Measurements from ENCODE around the gene SPPL2C.

SPPL2C gene

GRCh38 chr17:45883063-45883462 lies 38.4 kb downstream of the SPPL2C start:
- no peak overlapping the region for H3K4me3 ChIP-seq (ENCODE audit: low read depth, low read length)
- TF ChIP-seq CTCF (IDR thresholded peaks at IDR 0.05; ENCODE audit: low read depth, low read length) = no peak

GRCh38 chr17:45886852-45887251 lies 42.2 kb downstream of the SPPL2C start:
- no peak for TF ChIP-seq CTCF (IDR thresholded peaks at IDR 0.05; ENCODE audit: low read depth, low read length)
- H3K4me3 ChIP-seq (ENCODE audit: low read depth, low read length) = no peak overlapping the region

GRCh38 chr17:45888392-45888791 lies 43.7 kb downstream of the SPPL2C start:
- H3K4me3 ChIP-seq (ENCODE audit: low read depth, low read length) = no peak overlapping the region
- no peak for TF ChIP-seq CTCF (IDR thresholded peaks at IDR 0.05; ENCODE audit: low read depth, low read length)

GRCh38 chr17:45889579-45889978 lies 44.9 kb downstream of the SPPL2C start:
- TF ChIP-seq CTCF (IDR thresholded peaks at IDR 0.05; ENCODE audit: low read depth, low read length) = no peak
- H3K4me3 ChIP-seq (ENCODE audit: low read depth, low read length) = no peak overlapping the region

- no peak overlapping the region; the same call in 1 of the 2 replicates for H3K4me3 ChIP-seq (ENCODE audit: low read depth, low read length)
- TF ChIP-seq CTCF (IDR thresholded peaks at IDR 0.05; ENCODE audit: low read depth, low read length) = no peak
Measured at GRCh38 chr17:45893725-45894021, 49.0 kb downstream of the SPPL2C start.

- peak; percentile 60 for TF ChIP-seq CTCF (IDR thresholded peaks at IDR 0.05; ENCODE audit: low read depth, low read length)
Measured at GRCh38 chr17:45894022-45894784, 49.5 kb downstream of the SPPL2C start, which contains the start of gene MAPT. TSS of gene MAPT (plus strand) at chr17:45894554. CDS start at chr17:45962338, 67,784 bp downstream.

GRCh38 chr17:45895304-45895968 lies 50.8 kb downstream of the SPPL2C start:
- TF ChIP-seq CTCF (IDR thresholded peaks at IDR 0.05; ENCODE audit: low read depth, low read length) = no peak
- no peak overlapping the region for H3K4me3 ChIP-seq (ENCODE audit: low read depth, low read length)

More at GRCh38 chr17:45894022-45894784, 49.5 kb downstream of the SPPL2C start, which contains the start of gene MAPT:
- H3K4me3 ChIP-seq (ENCODE audit: low read depth, low read length) = peak within 1 kb of the TSS; percentile 55
